SKM-1 (cell line): ENCODE data around the gene OR52A5.
"Not testable (repeated sequence)": the region's sequence is repeated elsewhere in the genome, so short reads cannot be mapped to it uniquely, and the experiment has no call there.

Experiments
- DNase-seq: peaks from one replicate; lab custom pipeline; 2025; ENCODE audit not compliant: unreplicated experiment; lab: John Stamatoyannopoulos, UW

OR52A5 gene

DNA sequence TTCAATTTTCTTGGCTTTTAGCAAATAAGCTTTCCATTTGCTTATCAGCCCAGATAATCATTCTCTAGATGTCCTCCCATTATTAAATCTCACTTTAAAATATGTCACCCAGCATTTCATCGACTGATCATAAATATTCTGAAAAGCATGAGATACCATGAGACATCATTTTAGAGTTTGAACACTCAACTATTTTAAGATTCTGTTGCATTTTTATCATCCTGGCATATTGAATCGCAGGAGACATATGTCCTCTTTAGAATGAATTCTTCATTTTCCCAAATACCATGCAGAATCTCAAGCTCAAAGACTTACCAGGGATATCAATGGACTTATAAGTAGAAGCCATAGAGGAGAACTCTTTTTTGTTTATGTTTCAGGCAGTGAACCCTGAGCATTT, at the start of gene OR52A5:
OR52A5 (minus strand) TSS at position 361 of the 400 bp plus-strand sequence. CDS start 5,714 bp downstream, outside the sequence.
- no peak for DNase-seq

DNA sequence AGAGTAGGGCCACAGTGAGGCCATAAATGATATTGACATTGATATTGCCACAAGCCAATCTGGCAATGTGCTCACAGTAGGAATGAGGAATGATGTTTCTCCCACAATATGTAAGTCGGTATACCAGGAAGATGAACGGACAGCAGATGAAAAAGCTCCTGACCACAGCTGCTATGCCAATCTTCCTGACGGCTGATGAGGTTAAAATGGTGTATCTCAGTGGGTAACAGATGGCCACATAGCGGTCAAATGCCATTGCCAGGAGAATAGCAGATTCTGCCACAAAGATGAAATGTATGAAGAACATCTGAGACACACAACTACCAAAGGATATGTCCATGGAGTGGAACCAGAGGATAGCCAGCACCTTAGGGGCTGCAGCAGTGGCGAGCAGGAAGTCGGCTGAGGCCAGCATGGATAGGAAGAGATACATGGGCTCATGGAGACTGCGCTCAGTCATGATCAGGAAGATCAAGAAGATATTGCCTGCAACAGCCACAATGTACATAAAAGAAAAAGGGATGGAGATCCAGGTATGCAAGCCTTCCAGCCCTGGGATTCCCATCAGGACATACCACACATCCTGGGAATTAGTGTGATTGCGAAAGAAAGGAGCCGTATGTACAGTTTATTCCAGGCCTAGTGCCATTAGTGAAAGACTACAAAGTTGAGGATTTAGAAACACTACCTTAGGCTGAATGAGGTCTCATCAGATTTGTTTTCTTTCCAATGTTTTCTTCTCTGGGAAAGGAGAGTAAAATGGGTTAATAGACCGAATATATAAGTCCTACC, 40.1 kb upstream of the OR52A5 start:
- no peak for DNase-seq

DNA sequence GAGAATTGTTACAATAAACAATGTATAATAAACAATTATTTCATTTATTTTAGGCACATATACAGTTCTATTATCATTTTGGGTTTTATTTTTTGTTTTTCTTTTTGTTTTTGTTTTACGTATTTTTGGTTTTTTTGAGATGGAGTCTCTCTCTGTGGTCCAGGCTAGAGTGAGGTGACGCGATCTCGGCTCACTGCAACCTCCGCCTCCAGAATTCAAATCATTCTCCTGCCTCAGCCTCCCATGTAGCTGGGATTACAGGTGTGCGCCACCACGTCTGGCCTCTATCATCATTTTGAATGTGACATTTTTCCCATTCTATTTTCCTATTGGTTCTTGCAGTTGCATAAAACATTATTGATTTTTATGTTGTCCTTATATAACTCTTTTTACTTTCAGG, 36.8 kb upstream of the OR52A5 start:
- no peak for DNase-seq

DNA sequence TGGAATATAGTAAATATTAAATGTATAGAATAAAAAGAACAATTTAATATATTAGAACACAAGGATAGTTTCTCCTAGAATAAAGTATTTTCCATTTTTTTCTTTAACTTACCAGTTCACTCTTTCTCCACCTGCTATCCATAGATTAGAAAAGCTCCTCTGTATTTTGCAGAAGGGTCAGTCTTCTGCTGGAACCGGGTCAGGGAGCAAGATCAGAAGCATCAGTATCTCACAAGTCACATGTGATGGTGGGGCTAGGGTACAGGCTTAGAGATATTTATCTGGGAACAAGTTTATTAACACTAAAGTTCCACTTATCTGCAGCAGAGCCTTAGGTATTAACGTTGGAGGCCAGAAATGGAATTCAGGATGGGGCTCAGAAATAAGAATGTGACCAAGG, 33.7 kb upstream of the OR52A5 start:
- no peak for DNase-seq

DNA sequence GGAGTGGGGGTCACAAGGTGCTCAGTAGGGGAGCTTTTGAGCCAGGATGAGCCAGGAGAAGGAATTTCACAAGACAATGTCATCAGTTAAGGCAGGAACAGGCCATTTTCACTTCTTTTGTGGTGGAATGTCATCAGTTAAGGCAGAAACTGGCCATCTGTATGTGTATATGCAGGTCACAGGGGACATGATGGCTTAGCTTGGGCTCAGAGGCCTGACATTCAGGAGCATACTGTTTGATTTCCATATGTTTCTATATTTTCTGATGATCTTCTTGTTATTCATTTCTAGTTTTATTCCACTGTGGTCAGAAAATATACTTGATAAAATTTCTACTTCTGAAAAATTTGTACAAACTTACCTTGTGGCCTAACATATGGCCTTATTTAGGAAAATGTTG, 27.7 kb upstream of the OR52A5 start:
- DNase-seq = not testable (repeated sequence)

DNA sequence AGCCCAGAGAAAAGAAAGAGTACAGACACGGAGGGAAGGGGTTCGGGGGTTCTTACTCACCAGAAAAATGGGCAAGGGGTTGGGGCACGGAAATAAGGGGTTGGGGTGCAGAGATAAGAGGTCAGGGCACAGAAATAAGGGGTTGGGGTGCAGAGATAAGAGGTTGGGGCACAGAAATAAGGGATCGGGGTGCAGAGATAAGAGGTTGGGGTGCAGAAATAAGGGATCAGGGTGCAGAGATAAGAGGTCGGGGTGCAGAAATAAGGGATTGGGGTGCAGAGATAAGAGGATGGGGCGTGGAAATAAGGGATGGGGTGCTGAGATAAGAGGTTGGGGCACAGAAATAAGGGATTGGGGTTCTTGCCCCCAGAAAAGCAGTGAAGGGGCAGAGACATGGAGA, 26.7 kb upstream of the OR52A5 start:
- DNase-seq = not testable (repeated sequence)

DNA sequence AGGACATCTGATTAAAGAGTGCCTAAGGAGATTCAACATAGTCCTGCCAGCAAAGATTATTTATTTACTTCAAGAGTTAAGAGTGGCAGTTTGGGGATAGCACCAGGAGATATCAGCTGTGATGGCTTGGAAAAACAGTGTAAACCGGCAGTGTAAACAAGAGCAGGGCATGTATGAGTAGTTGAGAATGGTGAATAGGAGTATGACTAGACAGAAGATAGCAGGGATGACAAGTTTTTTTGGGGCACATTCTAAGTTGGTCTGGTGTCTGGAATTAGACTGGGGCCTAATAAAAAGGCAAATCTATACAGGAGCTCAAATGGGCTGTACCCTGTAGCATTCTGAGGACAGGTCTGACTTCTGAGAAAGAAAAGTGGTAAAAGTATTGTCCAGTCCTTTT, 22.9 kb upstream of the OR52A5 start:
- not testable (repeated sequence) for DNase-seq

DNA sequence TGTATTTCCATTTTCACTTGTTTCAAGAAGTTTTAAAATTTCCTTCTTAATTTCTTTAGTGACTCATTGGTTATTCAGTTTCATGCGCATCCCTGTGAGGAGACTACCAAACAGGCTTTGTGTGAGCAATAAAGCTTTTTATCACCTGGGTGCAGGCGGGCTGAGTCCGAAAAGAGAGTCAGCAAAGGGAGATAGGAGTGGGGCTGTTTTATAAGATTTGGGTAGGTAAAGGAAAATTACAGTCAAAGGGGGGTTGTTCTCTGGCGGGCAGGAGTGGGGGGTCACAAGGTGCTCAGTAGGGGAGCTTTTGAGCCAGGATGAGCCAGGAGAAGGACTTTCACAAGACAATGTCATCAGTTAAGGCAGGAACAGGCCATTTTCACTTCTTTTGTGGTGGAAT, 22.1 kb upstream of the OR52A5 start:
- not testable (repeated sequence) for DNase-seq

DNA sequence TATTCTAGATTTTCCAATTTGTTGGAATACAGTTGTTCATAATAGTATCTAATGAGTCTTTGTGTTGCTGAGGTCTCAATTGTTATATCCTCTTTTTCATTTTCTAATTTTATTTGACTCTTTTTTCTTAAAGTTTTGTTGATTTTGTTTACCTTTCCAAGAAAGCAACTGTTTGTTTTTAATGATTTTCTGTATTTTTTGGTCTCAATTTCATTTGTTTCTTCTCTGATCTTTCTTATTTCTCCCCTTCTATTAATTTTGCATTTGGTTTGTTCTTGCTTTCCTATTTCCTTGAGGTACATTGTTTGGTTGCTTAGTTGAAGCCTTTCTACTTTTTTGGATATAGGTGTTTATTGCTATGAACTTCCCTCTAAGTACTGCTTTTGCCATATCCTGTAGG, 21.6 kb upstream of the OR52A5 start:
- DNase-seq = no peak

DNA sequence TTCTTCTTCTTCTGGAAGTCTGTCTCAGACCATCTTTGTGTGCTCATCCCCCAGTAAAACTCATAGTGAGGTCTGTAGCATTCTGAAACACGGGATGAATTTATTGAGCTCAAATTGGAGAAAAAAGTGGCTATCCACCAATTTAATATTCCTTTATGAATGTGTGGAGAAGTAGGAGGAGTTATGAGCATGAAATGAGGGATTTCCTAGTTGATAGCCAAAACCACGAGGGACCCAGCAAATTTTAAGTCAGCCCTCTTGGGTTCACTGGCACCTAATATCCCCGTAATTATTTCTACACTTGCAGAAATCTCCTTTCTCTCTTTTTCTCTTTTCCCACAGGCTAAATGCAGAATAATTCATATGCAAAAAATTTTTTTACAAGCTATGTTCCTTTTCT, 16.5 kb upstream of the OR52A5 start, which contains the start of gene OR52A1:
OR52A1 (minus strand) TSS at position 101 of the 400 bp plus-strand sequence. CDS start 2,388 bp downstream, outside the sequence.
- no peak for DNase-seq

DNA sequence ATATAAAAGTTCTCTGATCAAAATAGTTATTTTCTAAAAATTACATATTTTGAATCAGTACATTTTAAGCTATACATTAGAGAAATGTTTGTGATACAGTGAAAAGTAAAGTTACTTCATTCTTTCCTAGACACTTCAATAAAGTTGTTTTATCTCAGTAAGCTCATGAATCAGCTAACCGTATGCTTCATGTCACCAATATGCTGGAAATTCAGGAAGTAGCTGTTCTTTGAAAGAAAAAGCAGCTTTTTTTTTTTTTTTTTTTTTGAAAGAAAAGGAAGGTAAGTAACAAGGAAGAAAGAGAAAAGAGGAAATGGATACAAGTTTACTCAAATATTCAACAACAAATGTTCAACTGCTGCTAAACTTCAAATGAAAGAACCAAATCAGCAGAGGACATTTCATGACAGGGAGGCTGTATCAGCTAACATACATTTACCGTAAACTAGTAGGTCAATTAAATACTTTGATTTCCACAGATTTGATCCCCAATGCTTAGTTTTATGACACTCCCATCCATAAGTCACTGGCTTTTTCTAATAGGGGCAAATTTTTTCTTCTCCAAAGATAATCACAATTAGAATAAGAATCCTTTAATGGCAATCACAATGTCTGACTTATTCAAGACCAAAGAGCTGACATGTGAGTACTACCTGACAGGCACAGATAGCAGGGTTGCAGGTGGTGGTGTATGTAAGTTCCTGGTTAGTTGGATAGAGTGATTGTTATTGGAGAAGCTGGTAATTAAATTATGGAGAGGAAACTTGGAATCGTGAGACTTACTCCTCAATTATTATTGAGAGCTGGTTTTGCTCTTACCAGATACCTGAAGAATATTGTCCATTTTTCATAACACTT, 15.6 kb upstream of the OR52A5 start:
- DNase-seq = no peak

DNA sequence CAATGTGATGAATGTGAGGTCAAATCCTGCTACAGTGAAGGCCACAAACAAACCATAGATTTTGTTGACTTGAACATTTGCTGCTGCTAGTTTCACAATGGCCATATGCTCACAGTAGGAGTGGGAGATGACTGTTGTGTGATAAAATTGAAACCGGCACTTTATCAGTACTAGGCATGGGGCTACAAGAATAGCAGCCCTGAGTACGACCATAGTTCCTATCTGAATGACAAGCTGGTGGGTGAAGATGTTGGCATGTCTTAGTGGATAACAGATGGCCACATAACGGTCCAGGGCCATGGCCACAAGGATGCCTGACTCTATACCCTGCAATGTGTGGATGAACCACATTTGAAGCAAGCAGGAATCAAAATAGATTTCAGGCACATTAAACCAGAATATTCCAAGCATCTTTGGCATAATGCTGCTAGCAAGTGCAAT, 13.6 kb upstream of the OR52A5 start:
- no peak for DNase-seq

DNA sequence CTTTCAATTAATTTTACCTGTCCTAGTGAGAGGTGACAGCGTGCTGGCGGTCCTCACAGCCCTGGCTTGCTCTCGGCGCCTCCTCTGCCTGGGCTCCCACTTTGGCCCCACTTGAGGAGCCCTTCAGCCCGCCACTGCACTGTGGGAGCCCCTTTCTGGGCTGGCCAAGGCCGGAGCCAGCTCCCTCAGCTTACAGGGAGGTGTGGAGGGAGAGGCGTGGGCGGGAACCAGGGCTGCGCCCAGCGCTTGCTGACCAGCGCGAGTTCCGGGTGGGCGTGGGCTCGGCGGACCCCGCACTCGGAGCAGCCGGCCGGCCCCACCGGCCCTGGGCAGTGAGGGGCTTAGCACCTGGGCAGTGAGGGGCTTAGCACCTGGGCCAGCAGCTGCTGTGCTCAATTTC, 6.0 kb upstream of the OR52A5 start:
- DNase-seq = not testable (repeated sequence)

DNA sequence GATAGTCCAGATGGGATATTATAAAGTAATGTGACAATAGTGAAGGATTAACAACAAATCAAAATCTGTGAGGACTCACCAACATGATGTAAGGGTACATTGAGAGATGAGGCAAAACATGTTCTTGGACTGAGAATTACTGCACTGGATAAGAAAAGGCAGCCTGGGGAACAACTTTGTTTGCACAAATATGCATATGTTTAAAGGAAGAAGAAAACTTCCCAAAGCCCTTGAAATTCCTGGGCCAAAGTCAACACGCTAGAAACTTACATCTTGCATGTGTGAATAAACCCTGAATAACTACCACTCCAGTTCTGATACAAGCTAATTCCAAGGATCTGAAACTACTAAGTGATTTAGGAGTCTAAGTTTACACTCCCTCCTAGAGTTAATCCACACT, 1.1 kb downstream of the OR52A5 start:
- DNase-seq = no peak

DNA sequence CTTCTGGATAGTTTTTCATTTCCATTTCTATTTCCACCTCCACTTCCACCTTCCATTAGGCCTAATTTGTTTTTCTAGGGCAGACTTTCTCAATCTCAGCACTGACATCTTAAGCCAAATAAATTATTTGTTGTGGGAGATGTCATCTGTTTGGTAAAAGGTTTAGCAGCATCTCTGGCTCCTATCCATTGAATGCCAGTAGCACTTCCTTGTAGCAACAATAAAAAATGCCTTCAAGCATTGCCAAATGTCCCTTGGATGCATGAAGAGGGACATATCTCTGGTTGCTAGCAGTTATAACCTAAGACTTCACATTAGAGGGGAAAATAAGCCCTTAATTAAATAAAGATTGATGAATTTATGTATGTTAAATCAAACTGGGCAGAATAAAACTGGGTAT, 1.9 kb downstream of the OR52A5 start:
- DNase-seq = no peak

DNA sequence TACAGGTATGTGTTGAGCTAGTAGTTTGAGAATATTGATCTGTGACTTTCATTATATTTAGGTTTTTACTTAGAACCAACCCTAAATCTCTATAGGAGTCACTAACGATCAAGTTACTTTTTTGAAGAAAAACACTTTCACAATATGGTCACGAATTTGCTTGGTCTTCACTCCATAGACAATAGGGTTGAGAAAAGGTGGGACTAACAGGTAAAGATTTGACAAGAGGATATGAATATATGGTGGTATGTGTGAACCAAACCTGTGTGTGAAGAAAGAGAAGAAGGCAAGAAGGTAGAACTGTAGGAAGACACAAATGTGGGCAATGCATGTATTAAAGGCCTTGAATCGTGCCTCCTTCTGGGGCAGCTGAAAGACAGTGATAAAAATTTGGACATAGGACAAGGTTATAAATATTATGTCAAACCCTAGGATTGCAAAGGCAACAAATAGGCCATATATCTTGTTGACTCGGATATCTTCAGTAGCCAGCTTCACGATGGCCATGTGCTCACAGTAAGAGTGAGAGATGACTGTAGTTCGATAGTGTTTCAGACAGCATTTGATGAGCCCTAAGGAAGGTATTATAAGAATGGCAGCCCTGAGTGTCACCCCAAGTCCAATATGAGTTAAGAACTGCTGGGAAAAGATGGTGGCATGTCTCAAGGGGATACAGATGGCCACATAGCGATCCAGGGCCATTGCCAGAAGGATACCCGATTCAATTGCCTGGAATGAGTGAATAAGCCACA, 6.4 kb downstream of the OR52A5 start:
- no peak for DNase-seq

DNA sequence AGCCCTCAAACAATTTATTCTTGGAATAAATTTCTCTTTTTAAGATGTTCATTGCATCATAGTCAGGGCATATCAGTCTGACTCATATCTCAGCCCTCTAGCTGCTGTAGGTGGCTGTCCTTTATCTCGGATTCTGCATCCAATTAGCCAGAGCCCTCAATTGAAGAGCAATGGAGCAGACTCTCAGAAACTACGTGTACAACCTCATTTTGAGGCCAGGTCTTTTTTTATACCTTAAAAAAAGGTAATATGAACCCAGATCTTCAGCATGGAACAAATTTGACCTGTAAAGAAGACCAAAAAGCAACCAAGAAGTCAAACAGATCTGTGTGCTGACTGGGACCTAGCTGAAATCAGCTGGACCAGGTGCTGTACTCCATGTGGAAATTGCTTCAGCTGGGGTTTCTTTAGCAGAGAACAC, 8.7 kb downstream of the OR52A5 start:
- DNase-seq = no peak

DNA sequence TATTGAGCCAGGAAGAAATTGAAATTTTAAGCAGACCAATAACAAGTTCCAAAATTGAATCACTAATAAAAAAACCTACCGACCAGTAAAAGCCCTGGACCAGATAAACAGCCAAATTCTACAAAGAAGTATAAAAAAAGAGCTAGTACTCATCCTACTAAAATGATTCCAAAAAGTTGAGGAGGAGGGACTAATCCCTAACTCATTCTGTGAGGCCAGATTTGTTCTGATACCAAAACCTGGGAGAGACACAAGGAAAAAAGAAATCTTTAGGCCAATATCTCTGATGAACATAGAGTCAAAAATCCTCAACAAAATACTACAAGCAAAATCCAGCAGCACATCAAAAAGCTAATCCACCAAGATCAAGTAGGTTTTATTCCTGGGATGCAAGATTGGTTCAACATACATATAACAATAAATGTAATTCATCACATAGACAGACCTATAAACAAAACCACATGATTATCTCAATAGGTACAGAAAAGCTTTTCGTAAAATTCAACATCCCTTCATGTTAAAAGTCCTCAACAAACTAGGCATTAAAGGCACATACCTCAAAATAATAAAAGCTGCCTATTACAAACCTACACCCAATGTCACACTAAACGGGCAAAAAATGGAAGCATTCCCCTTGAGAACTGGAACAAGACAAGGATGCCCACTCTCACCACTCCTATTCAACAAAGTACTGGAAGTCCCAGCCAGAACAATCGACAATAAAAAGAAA, 13.1 kb downstream of the OR52A5 start:
- no peak for DNase-seq

DNA sequence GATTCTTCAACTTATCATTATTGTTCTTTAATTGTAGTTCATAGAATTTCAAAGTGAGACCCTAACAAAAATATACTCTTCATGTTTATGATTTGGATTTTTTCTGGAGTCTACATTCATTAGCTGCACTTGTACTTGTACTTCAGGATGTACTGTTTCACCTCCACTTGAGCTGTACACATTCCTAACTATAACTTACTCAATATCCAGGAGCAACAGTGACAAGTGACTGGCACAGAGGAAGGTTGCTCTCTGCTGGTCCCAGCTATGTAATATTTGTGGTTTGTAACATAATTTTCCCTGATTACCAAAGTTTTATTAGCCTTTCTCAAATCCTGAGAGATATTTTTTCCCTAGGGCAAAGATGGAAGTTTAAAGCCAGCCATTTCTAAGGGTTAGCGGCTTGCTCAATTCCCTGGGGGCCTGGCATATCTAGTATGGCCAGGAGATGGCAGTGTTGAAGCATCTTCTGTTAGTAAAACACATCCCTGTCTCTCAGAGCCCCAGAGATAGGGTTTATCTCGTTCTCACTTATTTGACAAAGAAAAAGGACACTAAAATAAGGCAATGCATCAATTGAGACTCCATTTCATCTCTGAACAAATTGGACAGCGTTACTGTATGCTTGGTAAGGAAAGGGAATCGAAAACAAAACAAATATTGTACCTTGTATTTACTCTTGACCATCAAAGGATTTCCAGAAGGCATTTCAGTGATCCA, 14.2 kb downstream of the OR52A5 start:
- peak; percentile 64 for DNase-seq

DNA sequence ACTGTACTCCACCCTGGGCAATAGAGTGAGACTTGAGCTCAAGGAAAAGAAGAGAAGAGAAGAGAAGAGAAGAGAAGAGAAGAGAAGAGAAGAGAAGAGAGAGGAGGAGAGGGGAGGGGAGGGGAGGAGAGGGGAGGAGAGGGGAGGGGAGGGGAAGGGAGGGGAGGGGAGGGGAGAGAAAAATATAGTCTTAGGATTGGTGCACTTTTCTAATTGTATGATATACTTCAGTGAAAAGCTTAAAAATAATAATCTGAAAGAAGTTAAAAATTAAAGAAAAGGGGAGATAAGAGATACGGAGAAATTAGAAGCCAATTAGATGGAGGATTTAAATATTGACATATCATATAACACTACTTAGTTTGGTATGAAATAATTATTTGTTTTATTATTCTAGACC, 19.3 kb downstream of the OR52A5 start:
- no peak for DNase-seq
